Activated T-cell treated with anti-CD3 and anti-CD28 coated beads, Interleukin-2, amount 50 U/mL, for 4 hours (primary cell): Measurements from ENCODE around the gene RASAL2. TPM values are rescaled to one million over a fixed set of nuclear protein-coding genes. Genes with fewer than 3 reads are reported as not detected.

Experiments used
- ATAC-seq, 2 donors: fragments of 200-7000 bp; cut with Tn5 transposase; one replicate each; pipeline ENCODE4 v1.10.0; 2021
- DNase-seq: peaks from one replicate; pipeline ENCODE4 v3.0.0-alpha.2; 2020
- H3K27me3 Mint-ChIP-seq: one replicate; pipeline ENCODE4 v1.8.0; 2021; ENCODE audit warnings: low read depth, mixed read lengths
- H3K36me3 Mint-ChIP-seq: one replicate; pipeline ENCODE4 v1.8.0; 2022; ENCODE audit warnings: mixed read lengths; ENCODE audit not compliant: insufficient read depth
- H3K4me1 Mint-ChIP-seq: one replicate; pipeline ENCODE4 v1.8.0; 2021; ENCODE audit warnings: low read depth, mixed read lengths
- H3K4me3 Mint-ChIP-seq: one replicate; pipeline ENCODE4 v1.8.0; 2021; ENCODE audit warnings: mild to moderate bottlenecking, moderate library complexity, mixed read lengths
- H3K9me3 Mint-ChIP-seq: one replicate; pipeline ENCODE4 v1.8.0; 2021; ENCODE audit warnings: mixed read lengths
- total RNA-seq, 3 donors: library from RNA; stranded (reverse); gene quantifications; one replicate each; pipeline ENCODE4 v1.2.1, GENCODE V29; 2021

RASAL2 gene
- total RNA-seq, 3 donors from 2014 or later, result 0.03 to 0.15 (median 0.08) TPM

DNA sequence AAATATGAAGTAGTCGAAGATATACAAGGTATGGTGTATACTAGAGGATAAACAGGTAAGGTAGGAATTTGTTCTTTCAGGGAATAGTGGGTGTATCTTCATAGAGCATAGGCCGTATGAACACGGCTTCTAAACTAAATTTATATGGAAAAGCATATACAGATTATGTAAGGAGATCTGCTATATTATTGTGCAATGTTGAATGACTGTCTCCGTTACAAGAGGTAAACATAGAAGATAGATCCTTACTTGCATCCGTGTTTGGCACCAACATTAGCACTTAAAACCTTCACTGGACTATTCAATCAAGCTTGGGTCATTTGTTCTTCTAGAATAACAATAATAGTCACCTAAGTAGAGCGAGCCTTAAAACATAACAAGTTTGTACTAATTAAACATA, 357.0 kb downstream of the RASAL2 start:
- Mint-ChIP-seq H3K4me1 (no peaks in the 10 kb centered on the region), H3K4me3 (no peak overlapping the region), H3K36me3 (no peaks in the 10 kb centered on the region), H3K9me3 (no peaks in the 10 kb centered on the region), H3K27me3 (no peaks in the 10 kb centered on the region)
- no peak for ATAC-seq
- DNase-seq, result no peak

DNA sequence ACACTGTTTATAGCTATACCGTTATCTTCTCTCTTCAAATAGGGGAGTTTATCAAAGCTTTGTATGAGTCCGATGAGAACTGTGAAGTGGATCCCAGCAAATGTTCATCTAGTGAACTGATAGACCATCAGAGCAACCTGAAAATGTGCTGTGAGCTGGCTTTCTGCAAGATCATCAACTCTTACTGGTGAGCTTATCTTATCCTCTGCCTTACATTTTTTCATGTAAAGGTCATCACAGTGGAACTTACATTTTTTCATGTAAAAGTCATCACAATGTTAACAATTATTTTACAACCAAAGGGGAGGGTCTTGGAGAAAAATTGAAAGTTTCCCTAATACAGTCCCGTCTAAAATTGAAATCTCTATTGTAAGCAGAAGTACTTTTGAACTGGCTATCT, 357.6 kb downstream of the RASAL2 start:
- DNase-seq, result no peak
- no peaks in the 10 kb centered on the region for H3K27me3 Mint-ChIP-seq
- no peaks in the 10 kb centered on the region for H3K9me3 Mint-ChIP-seq
- H3K36me3 Mint-ChIP-seq, result no peaks in the 10 kb centered on the region
- no peak for ATAC-seq
- H3K4me1 Mint-ChIP-seq, result no peaks in the 10 kb centered on the region
- H3K4me3 Mint-ChIP-seq, result no peak overlapping the region

DNA sequence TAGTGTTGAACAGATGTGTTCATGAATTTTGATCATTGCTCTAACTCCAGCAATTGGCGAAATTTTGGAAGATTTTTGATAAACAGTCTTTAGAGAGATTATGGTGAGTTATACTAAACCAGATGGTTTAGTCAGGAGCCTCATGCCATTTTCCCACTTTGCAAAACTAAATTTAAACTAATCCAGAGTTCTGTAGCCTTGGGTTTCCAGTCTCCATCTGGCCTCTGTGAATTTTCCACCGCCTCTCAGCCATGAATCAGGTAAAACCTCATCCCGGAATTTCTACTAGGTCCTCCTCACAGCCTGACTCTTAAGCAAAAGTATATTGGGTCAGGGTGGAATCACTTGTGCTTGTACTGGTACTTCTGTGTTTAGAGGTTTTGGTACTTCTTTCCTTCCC, 358.1 kb downstream of the RASAL2 start:
- H3K4me3 Mint-ChIP-seq, result no peak overlapping the region
- H3K4me1 Mint-ChIP-seq, result no peaks in the 10 kb centered on the region
- no peaks in the 10 kb centered on the region for H3K36me3 Mint-ChIP-seq
- no peaks in the 10 kb centered on the region for H3K27me3 Mint-ChIP-seq
- no peaks in the 10 kb centered on the region for H3K9me3 Mint-ChIP-seq
- no peak for DNase-seq
- no peak for ATAC-seq

DNA sequence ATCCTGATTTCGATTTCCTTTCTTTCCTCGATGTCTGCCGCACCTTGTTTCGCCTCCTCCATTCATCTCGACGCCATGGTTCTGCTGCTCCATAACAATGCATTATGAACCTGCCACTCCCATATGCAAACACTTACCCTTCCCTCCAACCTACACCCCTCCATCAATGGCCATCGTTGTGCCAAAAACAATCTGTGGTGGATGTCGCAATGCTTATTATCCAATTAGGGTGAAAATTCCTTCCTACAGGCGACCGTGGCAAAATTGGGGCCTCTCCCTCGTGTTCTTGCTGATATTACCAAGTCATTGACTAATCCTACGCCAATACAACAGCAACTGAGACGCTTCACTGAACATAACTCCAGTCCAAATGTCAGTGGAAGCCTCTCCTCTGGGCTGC, 362.6 kb downstream of the RASAL2 start:
- ATAC-seq, result no peak
- Mint-ChIP-seq H3K36me3 (no peaks in the 10 kb centered on the region), H3K4me1 (no peaks in the 10 kb centered on the region), H3K27me3 (no peaks in the 10 kb centered on the region), H3K9me3 (no peaks in the 10 kb centered on the region), H3K4me3 (no peak overlapping the region)
- no peak for DNase-seq

DNA sequence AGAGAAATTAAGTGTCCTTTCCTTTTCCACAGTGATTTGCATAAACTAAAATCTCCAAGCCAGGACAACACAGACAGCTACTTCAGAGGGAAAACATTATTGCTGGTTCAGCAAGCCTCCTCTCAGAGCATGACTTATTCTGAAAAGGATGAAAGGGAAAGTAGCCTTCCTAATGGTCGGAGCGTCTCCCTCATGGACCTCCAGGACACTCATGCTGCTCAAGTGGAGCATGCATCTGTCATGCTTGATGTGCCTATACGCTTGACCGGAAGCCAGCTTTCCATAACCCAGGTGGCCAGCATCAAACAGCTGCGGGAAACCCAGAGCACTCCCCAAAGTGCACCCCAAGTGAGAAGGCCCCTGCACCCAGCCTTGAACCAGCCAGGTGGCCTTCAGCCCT, 363.7 kb downstream of the RASAL2 start:
- no peaks in the 10 kb centered on the region for H3K4me1 Mint-ChIP-seq
- no peak overlapping the region for H3K4me3 Mint-ChIP-seq
- DNase-seq, result no peak
- ATAC-seq, result no peak
- no peaks in the 10 kb centered on the region for H3K36me3 Mint-ChIP-seq
- no peaks in the 10 kb centered on the region for H3K9me3 Mint-ChIP-seq
- no peaks in the 10 kb centered on the region for H3K27me3 Mint-ChIP-seq

DNA sequence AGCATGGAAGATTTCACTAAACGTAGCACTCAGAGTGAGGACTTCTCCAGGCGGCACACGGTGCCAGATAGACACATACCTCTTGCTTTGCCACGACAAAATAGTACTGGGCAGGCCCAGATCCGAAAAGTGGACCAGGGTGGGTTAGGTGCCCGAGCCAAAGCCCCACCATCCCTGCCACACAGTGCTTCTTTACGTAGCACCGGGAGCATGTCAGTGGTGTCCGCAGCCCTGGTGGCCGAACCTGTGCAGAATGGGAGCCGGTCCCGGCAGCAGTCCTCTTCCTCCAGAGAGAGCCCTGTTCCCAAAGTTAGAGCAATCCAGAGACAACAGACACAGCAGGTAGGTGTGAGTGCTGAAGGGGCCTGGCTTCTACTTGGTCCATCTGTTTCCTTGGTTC, 364.3 kb downstream of the RASAL2 start:
- DNase-seq, result no peak
- no peaks in the 10 kb centered on the region for H3K36me3 Mint-ChIP-seq
- H3K4me1 Mint-ChIP-seq, result no peaks in the 10 kb centered on the region
- no peak for ATAC-seq
- H3K9me3 Mint-ChIP-seq, result no peaks in the 10 kb centered on the region
- no peak overlapping the region for H3K4me3 Mint-ChIP-seq
- H3K27me3 Mint-ChIP-seq, result no peaks in the 10 kb centered on the region

DNA sequence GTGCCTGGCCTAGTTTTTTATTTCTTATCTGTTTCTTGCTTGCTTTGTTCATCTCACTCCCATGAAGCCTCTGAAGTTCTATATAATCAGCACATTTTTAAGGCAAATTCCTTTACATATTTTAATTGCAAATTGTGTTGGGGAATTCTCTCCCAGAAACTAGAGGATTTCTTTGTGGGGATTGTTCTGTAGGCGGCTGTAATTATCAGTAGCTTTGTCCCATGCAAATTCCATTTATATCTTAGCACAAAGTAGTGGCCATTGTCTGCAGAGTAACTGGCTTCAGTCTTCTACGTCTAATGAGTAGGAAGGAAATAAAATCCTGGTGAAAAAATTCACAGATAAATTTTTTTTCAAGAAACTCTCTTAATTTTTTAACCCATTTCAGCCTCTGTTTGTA, 367.2 kb downstream of the RASAL2 start:
- no peaks in the 10 kb centered on the region for H3K4me1 Mint-ChIP-seq
- DNase-seq, result no peak
- no peaks in the 10 kb centered on the region for H3K9me3 Mint-ChIP-seq
- no peak overlapping the region for H3K4me3 Mint-ChIP-seq
- H3K36me3 Mint-ChIP-seq, result no peaks in the 10 kb centered on the region
- ATAC-seq, result no peak
- H3K27me3 Mint-ChIP-seq, result peaks cover 4% of the 10 kb centered on the region

DNA sequence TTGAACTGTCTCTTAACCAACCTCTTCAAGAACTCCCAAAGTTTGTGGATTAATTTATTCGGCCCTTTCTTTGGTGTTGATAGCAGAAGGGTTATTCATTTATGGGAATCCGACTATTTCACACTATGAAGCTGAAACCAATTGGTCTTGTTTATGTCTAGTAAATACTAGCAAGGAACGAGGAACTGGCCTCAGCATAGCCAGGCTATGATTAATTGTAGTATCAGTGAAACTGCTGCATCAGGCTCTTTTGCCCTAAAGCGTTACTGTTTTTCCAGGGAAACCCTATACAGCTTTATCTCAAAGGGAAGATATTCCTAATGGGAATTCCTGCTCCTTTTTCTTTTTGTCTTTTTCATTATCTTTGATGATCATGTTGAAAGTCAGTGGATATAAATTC, 367.8 kb downstream of the RASAL2 start:
- no peak for ATAC-seq
- no peaks in the 10 kb centered on the region for H3K9me3 Mint-ChIP-seq
- H3K4me3 Mint-ChIP-seq, result no peak overlapping the region
- no peaks in the 10 kb centered on the region for H3K4me1 Mint-ChIP-seq
- peaks cover 4% of the 10 kb centered on the region for H3K27me3 Mint-ChIP-seq
- no peak for DNase-seq
- H3K36me3 Mint-ChIP-seq, result no peaks in the 10 kb centered on the region

DNA sequence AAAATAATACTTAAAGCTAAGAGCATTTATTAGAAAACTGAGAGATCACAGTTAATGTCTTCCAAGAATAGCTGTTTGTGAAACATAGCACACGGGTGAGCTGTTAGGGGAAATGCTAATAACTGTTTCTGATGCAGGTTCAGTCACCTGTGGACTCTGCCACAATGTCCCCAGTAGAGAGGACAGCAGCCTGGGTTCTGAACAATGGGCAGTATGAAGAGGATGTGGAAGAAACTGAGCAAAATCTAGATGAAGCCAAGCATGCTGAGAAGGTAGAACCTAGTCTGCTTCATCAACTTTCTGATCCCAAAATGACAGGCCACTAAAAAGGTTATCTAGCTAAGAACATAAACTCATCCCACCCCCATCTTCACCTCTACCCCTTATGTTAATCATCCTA, 370.2 kb downstream of the RASAL2 start:
- H3K4me1 Mint-ChIP-seq, result no peaks in the 10 kb centered on the region
- no peak overlapping the region for H3K4me3 Mint-ChIP-seq
- peaks cover 4% of the 10 kb centered on the region for H3K27me3 Mint-ChIP-seq

DNA sequence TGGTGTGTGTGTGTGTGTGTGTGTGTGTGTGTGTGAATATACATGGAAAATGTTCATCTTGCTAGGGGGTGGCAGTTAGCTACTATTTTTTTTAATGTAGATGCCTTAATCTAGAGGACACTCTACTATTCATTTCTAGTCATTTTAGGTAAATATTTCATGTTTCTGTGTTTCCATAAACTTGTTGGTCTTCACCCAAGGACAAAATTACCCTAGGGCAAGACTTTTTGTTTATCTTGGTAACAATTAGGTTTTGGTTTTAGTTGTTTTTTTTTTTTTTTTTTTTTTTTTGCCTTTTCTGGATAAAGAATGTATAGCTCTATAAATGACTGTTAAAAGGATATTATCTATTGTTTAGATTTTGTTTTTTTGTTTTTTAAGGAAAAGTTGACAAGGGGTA, 370.7 kb downstream of the RASAL2 start:
- Mint-ChIP-seq H3K36me3 (no peaks in the 10 kb centered on the region), H3K27me3 (peaks cover 4% of the 10 kb centered on the region), H3K9me3 (no peaks in the 10 kb centered on the region), H3K4me3 (no peak overlapping the region), H3K4me1 (no peaks in the 10 kb centered on the region)
- ATAC-seq, result no peak
- no peak for DNase-seq

More for the DNA sequence above, 370.2 kb downstream of the RASAL2 start:
- H3K9me3 Mint-ChIP-seq, result no peaks in the 10 kb centered on the region
- DNase-seq (no peak), ATAC-seq (no peak)
- H3K36me3 Mint-ChIP-seq, result no peaks in the 10 kb centered on the region

DNA sequence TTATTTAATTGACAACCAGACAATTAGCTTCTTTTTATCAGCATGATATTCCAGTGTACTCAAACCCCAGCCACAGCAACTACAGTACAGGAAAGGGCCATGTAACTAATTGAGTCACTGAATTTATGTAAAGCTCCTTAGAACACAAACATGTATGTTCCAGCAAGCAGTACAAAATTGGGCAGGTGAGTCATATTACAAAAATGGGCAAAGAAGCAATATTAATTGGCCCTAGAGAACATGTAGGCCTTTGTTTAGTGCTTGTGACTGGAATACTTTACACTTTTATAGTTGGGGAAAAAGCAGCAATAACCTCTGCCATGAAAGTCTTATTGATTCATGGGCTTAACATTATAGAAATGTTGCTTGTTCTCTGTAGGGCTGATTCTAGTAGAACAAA, 371.1 kb downstream of the RASAL2 start:
- no peaks in the 10 kb centered on the region for H3K9me3 Mint-ChIP-seq
- no peak overlapping the region for H3K4me3 Mint-ChIP-seq
- H3K27me3 Mint-ChIP-seq, result peaks cover 4% of the 10 kb centered on the region
- ATAC-seq (no peak), DNase-seq (no peak)
- H3K4me1 Mint-ChIP-seq, result no peaks in the 10 kb centered on the region
- no peaks in the 10 kb centered on the region for H3K36me3 Mint-ChIP-seq

DNA sequence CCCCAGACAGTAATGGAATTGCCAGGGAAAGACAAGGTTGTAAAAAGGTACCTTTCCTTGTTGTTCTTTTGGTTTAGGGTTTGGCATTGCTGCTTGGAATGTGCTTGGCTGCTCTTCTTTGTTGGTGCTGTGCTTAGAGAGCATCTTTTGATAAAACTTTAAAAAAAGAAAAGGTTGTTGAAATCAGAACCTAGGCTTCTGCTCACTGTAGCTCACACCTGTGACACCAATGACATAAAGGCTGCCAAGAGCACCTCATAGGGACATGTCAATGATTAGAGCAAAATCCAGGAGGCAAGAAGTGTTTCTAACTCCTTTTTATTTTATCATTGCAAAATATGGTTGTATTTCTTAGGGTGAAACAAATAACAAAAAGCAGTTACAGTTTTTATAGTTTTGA, 373.9 kb downstream of the RASAL2 start:
- H3K9me3 Mint-ChIP-seq, result no peaks in the 10 kb centered on the region
- H3K4me1 Mint-ChIP-seq, result no peaks in the 10 kb centered on the region
- peaks cover 16% of the 10 kb centered on the region for H3K27me3 Mint-ChIP-seq
- ATAC-seq (no peak), DNase-seq (no peak)
- H3K4me3 Mint-ChIP-seq, result no peak overlapping the region
- H3K36me3 Mint-ChIP-seq, result no peaks in the 10 kb centered on the region

DNA sequence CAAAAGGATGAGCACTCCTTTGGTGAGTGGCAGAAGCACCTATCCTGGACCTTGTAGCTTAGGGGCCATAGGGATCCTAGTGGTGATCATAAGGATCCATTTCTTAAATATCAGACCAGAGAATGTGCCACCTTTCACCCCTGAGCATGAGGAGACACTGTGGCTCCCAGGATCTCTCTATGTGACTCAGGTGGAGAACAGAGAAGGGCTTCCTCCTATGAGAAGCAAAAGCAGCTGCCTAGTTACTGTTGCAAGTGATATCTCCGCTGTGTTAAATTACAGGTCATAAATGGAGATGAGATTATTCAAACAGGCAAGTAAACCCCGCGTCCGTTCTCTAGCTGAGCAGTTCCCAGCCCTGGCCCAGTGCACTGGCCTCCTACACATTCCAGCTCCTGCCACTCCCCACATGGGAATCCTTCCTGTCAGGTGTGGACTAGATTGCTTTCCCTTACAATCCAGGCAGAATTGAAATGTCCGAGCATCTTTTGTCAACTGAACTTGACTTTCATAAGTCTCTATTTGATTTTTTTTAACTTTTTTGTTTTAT, 376.6 kb downstream of the RASAL2 start:
- ATAC-seq, result no peak
- peaks cover 21% of the 10 kb centered on the region for H3K27me3 Mint-ChIP-seq
- DNase-seq, result no peak
- no peak overlapping the region for H3K4me3 Mint-ChIP-seq
- no peaks in the 10 kb centered on the region for H3K9me3 Mint-ChIP-seq
- no peaks in the 10 kb centered on the region for H3K4me1 Mint-ChIP-seq
- no peaks in the 10 kb centered on the region for H3K36me3 Mint-ChIP-seq

DNA sequence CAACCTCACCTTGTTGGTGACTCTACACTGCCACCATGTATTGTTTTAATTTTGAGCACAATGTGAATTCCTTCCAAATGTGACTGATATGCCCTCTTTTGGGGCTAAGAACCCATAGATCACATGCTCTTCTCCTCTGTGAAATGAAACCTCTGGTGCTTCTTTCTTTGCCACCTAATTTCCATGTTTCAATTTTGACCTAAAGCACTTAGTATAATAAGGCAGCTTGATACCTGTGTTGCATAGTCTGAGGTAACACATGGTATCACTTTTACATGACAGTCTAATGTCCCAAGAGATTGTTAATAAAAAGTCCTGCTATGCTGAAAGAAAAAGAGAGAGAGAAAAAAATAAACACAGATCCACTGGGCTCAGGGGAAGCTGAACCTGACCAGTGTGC, 378.6 kb downstream of the RASAL2 start:
- ATAC-seq, result no peak
- DNase-seq, result no peak
- no peaks in the 10 kb centered on the region for H3K9me3 Mint-ChIP-seq
- H3K36me3 Mint-ChIP-seq, result no peaks in the 10 kb centered on the region
- no peaks in the 10 kb centered on the region for H3K4me1 Mint-ChIP-seq
- H3K4me3 Mint-ChIP-seq, result no peak overlapping the region
- peaks cover 25% of the 10 kb centered on the region for H3K27me3 Mint-ChIP-seq

DNA sequence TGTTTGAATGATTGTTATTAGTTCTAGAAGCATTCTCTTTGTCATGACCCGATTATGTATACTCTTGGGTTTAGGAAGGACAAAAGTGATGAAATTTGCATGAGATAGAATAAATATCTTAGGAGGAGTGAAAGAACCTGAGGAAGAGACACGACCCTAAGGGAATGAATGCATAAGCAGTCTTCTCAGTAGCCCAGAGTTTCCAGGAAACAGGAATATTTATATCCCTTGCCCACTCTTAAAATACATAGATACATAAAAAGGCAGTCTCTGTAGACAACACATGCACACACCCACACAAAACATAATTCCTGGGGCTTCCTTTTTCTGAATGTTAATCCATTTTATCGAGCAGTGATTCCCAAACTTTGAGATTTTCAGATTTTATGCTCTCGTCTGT, 383.5 kb downstream of the RASAL2 start:
- DNase-seq, result no peak
- no peak for ATAC-seq
- H3K36me3 Mint-ChIP-seq, result no peaks in the 10 kb centered on the region
- H3K27me3 Mint-ChIP-seq, result peaks cover 20% of the 10 kb centered on the region
- H3K9me3 Mint-ChIP-seq, result no peaks in the 10 kb centered on the region
- no peak overlapping the region for H3K4me3 Mint-ChIP-seq
- no peaks in the 10 kb centered on the region for H3K4me1 Mint-ChIP-seq

DNA sequence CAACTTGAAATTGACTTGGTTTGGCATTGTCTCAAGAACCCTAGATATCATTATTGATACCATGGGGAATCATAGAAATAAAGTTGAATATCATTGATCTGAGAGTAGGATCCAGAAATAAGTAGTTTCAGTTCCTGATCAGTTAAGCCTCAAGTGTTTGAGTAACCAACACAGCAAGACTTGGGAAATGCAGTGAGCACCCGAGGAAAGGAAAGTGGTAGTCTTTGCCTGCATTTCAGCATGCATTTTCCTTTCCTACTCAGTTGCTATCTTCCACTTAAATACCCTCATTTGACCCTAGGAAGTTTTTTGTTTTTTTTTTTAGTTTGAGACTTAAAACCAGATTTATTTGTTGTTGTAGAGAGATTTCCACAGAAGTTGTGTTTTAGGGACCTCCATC, 383.9 kb downstream of the RASAL2 start:
- Mint-ChIP-seq H3K4me1 (no peaks in the 10 kb centered on the region), H3K27me3 (peaks cover 16% of the 10 kb centered on the region), H3K4me3 (no peak overlapping the region), H3K9me3 (no peaks in the 10 kb centered on the region), H3K36me3 (no peaks in the 10 kb centered on the region)
- DNase-seq (no peak), ATAC-seq (no peak)
